B cell (primary cell): ENCODE data around the gene SLC1A1. TPM values are rescaled to one million over a fixed set of nuclear protein-coding genes. Genes with fewer than 3 reads are reported as not detected.
"Not testable (repeated sequence)": the region's sequence is repeated elsewhere in the genome, so short reads cannot be mapped to it uniquely, and the experiment has no call there.

Source experiments
- ATAC-seq: fragments of 200-7000 bp; cut with Tn5 transposase; one replicate; pipeline ENCODE4 v1.10.0; 2021; ENCODE audit warnings: low read depth, mild to moderate bottlenecking, moderate number of reproducible peaks, moderate library complexity
- CTCF ChIA-PET: fragments of 350-600 bp; sonication (Branson Sonifier 250); formaldehyde crosslinking; loops from one replicate; lab custom pipeline; 2021; ENCODE audit warnings: antibody characterized with exemption, inconsistent platforms; lab: Charles Lee
- POLR2A ChIA-PET: fragments of 350-600 bp; sonication (Branson Sonifier 250); formaldehyde crosslinking; loops from one replicate; lab custom pipeline; 2021; ENCODE audit warnings: antibody characterized with exemption; lab: Charles Lee
- DNase-seq: peaks from one replicate; pipeline ENCODE4 v3.0.0; 2013
- H2AFZ ChIP-seq: 2 replicates; pipeline ENCODE4 v1.6.1; 2012; ENCODE audit warnings: mild to moderate bottlenecking, low read depth, low read length; ENCODE audit not compliant: insufficient read depth, poor library complexity, severe bottlenecking
- H3K27ac ChIP-seq, 2 donors: 1 replicate in 1 of 2; 2 replicates in 1 of 2; pipeline ENCODE4 v1.5.1; 2012 to 2013; ENCODE audit warnings: low read length in 2 of 2, mild to moderate bottlenecking in 2 of 2, moderate library complexity in 1 of 2
- H3K27me3 ChIP-seq, 4 experiments: fragments of 200-600 bp in 1 of 4; sonication (generic) in 1 of 4; replicated peaks in 1 of 4; 1 replicate in 2 of 4; 2 replicates in 2 of 4; pipeline versions ENCODE4 v1.6.1 to v1.7.0; 2013 to 2016; ENCODE audit warnings: low read length in 3 of 4, mild to moderate bottlenecking in 2 of 4, mixed read lengths in 1 of 4, moderate library complexity in 1 of 4; ENCODE audit not compliant: insufficient read depth in 4 of 4, control insufficient read depth in 3 of 4; ENCODE audit errors: control extremely low read depth in 1 of 4
- H3K36me3 ChIP-seq, 2 experiments: replicated peaks in 1 of 2; 1 replicate in 1 of 2; 2 replicates in 1 of 2; pipeline versions ENCODE4 v1.6.1 to v1.7.1; 2013; ENCODE audit warnings: low read length in 1 of 2; ENCODE audit not compliant: insufficient read depth in 2 of 2, control insufficient read depth in 1 of 2; ENCODE audit errors: control extremely low read depth in 1 of 2, extremely low read depth in 1 of 2
- H3K4me1 ChIP-seq, 2 donors: fragments of 200-600 bp in 1 of 2; sonication (generic) in 1 of 2; 1 replicate in 1 of 2; 2 replicates in 1 of 2; pipeline versions ENCODE4 v1.5.1 to v1.6.1; 2013 to 2017; ENCODE audit warnings: low read length in 2 of 2; ENCODE audit not compliant: control insufficient read depth in 2 of 2, insufficient read depth in 2 of 2
- H3K4me2 ChIP-seq: replicated peaks from 2 replicates; pipeline ENCODE3; 2012; ENCODE audit warnings: mild to moderate bottlenecking, low read depth, low read length; ENCODE audit not compliant: poor library complexity, severe bottlenecking
- H3K4me3 ChIP-seq, 5 experiments: fragments of 200-600 bp in 1 of 5; sonication (generic) in 1 of 5; 1 replicate in 3 of 5; 2 replicates in 2 of 5; pipeline versions ENCODE4 v1.5.1 to v1.7.0; 2011 to 2016; ENCODE audit warnings: low read length in 4 of 5, mild to moderate bottlenecking in 4 of 5, low read depth in 2 of 5, control low read depth in 1 of 5, moderate library complexity in 1 of 5; ENCODE audit not compliant: insufficient read depth in 1 of 5; ENCODE audit errors: control extremely low read depth in 1 of 5, extremely low read depth in 1 of 5
- H3K79me2 ChIP-seq: fragments of 200-600 bp; sonication (generic); one replicate; pipeline ENCODE4 v1.6.0; 2016; ENCODE audit warnings: low read length; ENCODE audit not compliant: control insufficient read depth, insufficient read depth
- H3K9ac ChIP-seq: fragments of 200-600 bp; sonication (generic); 2 replicates; pipeline ENCODE4 v1.6.1; 2017; ENCODE audit warnings: mild to moderate bottlenecking, low read length, moderate library complexity
- H3K9me3 ChIP-seq, 3 donors: one replicate each; pipeline versions ENCODE4 v1.6.1 to v1.7.1; 2013; ENCODE audit warnings: low read length in 2 of 3; ENCODE audit not compliant: control insufficient read depth in 2 of 3, insufficient read depth in 1 of 3; ENCODE audit errors: control extremely low read depth in 1 of 3
- H4K20me1 ChIP-seq: 2 replicates; pipeline ENCODE4 v1.6.0; 2012; ENCODE audit warnings: mild to moderate bottlenecking, low read length; ENCODE audit not compliant: insufficient read depth, control insufficient read depth, poor library complexity, severe bottlenecking
- H3K27ac Mint-ChIP-seq: one replicate; pipeline ENCODE4 v1.8.0; 2021; ENCODE audit warnings: mixed read lengths
- H3K27me3 Mint-ChIP-seq: one replicate; pipeline ENCODE4 v1.8.0; 2021; ENCODE audit warnings: mixed read lengths
- H3K4me1 Mint-ChIP-seq: one replicate; pipeline ENCODE4 v1.8.0; 2021; ENCODE audit warnings: mixed read lengths
- H3K4me3 Mint-ChIP-seq: one replicate; pipeline ENCODE4 v1.8.0; 2021; ENCODE audit warnings: mixed read lengths
- H3K9me3 Mint-ChIP-seq: one replicate; pipeline ENCODE4 v1.8.0; 2022; ENCODE audit warnings: mixed read lengths; ENCODE audit not compliant: insufficient read depth
- CTCF ChIP-seq: fragments of 200-600 bp; IDR thresholded peaks from one replicate; pipeline ENCODE4 v1.8.0; 2022; ENCODE audit warnings: antibody characterized with exemption, mild to moderate bottlenecking
- EZH2 ChIP-seq: IDR thresholded peaks from 2 replicates; pipeline ENCODE4 v1.6.1; 2012; ENCODE audit warnings: borderline replicate concordance, low read depth, mild to moderate bottlenecking, moderate library complexity, low read length; ENCODE audit not compliant: insufficient read depth, poor library complexity, severe bottlenecking
- WGBS: methylation state at CpG from one replicate; pipeline ENCODE4 v1.1.5; 2013; ENCODE audit warnings: missing lambda C conversion rate; ENCODE audit not compliant: insufficient coverage; 5-methylcytosine and 5-hydroxymethylcytosine counted together
- intact Hi-C: fragments of 100-400 bp; cut with micrococcal nuclease; formaldehyde crosslinking; loops from one replicate; pipeline ENCODE4 v1.10.0; 2022
- polyA plus RNA-seq: library from polyadenylated mRNA; depleted of rRNA; stranded (reverse); fragments of >200 nt; gene quantifications from 2 replicates; pipeline ENCODE4 v1.2.3, GENCODE V29; 2012
- total RNA-seq, 2 donors: library from RNA; stranded (reverse); fragments of 120-200 nt in 1 of 2; gene quantifications; 1 replicate in 1 of 2; 2 replicates in 1 of 2; pipeline versions ENCODE4 v1.2.3 to v1.2.4, GENCODE V29; 2013 to 2022

Gene SLC1A1
- total and polyA plus RNA-seq, 2 donors (not counting 1 experiment from before 2014, with no cell fraction given): 0.10 to 0.54 TPM

- Histone ChIP-seq H4K20me1 (no peaks in the 10 kb centered on the region), H3K36me3 (no peaks in the 10 kb centered on the region), H3K27ac (no peak overlapping the region), H3K27me3 (no peaks in the 10 kb centered on the region), H3K4me1 (no peaks in the 10 kb centered on the region), H3K9ac (no peak overlapping the region), H2AFZ (no peak overlapping the region), H3K4me2 (no peak overlapping the region), H3K4me3 (no peak overlapping the region), H3K9me3 (peaks cover 0 to 12% (median 0%) of the 10 kb centered on the region in 3 donors), H3K79me2 (no peaks in the 10 kb centered on the region)
- no peak overlapping the region for H3K4me3 Mint-ChIP-seq
- DNase-seq (no peak), ATAC-seq (no peak)
- no peaks in the 10 kb centered on the region for H3K9me3 Mint-ChIP-seq
- no peaks in the 10 kb centered on the region for H3K27me3 Mint-ChIP-seq
- no peak overlapping the region for H3K27ac Mint-ChIP-seq
- no peaks in the 10 kb centered on the region for H3K4me1 Mint-ChIP-seq
- POLR2A ChIA-PET: no interaction called here
- WGBS: no CpG with 5 or more reads among the region's 3 CpGs
- no peak for TF ChIP-seq EZH2
- no peak for TF ChIP-seq CTCF
- CTCF ChIA-PET: no interaction called here
- intact Hi-C loops: no loop called here
Observed at GRCh38 chr9:4541281-4541680, 51.0 kb downstream of the SLC1A1 start.

- POLR2A ChIA-PET: no interaction called here
- CTCF ChIA-PET: no interaction called here
Observed at GRCh38 chr9:4541856-4542255, 51.6 kb downstream of the SLC1A1 start.

GRCh38 chr9:4544714-4545113 lies 54.4 kb downstream of the SLC1A1 start:
- H3K36me3 ChIP-seq, ATAC-seq, H3K4me1 ChIP-seq, DNase-seq, H2AFZ ChIP-seq, POLR2A ChIA-PET, H3K27me3 Mint-ChIP-seq, H3K27me3 ChIP-seq, intact Hi-C loops, H3K9ac ChIP-seq, H3K79me2 ChIP-seq, H3K4me3 Mint-ChIP-seq, H3K27ac ChIP-seq, H3K27ac Mint-ChIP-seq, H3K4me3 ChIP-seq, H3K9me3 Mint-ChIP-seq, H3K4me1 Mint-ChIP-seq, H4K20me1 ChIP-seq, H3K4me2 ChIP-seq, CTCF ChIA-PET: not testable (repeated sequence)
- no CpG with 5 or more reads among the region's 5 CpGs for WGBS
- H3K9me3 ChIP-seq: peaks cover 0 to 11% (median 0%) of the 10 kb centered on the region in 3 donors

More at GRCh38 chr9:4541856-4542255, 51.6 kb downstream of the SLC1A1 start:
- no peak overlapping the region for H2AFZ ChIP-seq
- ATAC-seq: no peak
- intact Hi-C loops: no loop called here
- Mint-ChIP-seq H3K9me3 (no peaks in the 10 kb centered on the region), H3K4me1 (no peaks in the 10 kb centered on the region), H3K27ac (no peak overlapping the region), H3K4me3 (no peak overlapping the region), H3K27me3 (no peaks in the 10 kb centered on the region)
- H3K4me1 ChIP-seq: no peaks in the 10 kb centered on the region
- no peak overlapping the region for H3K4me3 ChIP-seq
- H3K9ac ChIP-seq: no peak overlapping the region
- H4K20me1 ChIP-seq: no peaks in the 10 kb centered on the region
- no peak for DNase-seq
- no peak for TF ChIP-seq EZH2
- no peak for TF ChIP-seq CTCF
- H3K9me3 ChIP-seq: peaks cover 0 to 12% (median 0%) of the 10 kb centered on the region in 3 donors
- no peak overlapping the region for H3K4me2 ChIP-seq
- WGBS: no CpG with 5 or more reads among the region's 2 CpGs
- H3K36me3 ChIP-seq: no peaks in the 10 kb centered on the region
- H3K27ac ChIP-seq: no peak overlapping the region
- no peaks in the 10 kb centered on the region for H3K79me2 ChIP-seq
- H3K27me3 ChIP-seq: no peaks in the 10 kb centered on the region
